Endothelial cell of hepatic sinusoid (primary cell): ENCODE data around the gene RARB.

Experiments used
- in situ Hi-C: cut with HindIII; loops from 2 replicates; pipeline ENCODE4 v1.10.0; 2017; ENCODE audit warnings: low sequenced_read_pairs

The RARB gene

DNA sequence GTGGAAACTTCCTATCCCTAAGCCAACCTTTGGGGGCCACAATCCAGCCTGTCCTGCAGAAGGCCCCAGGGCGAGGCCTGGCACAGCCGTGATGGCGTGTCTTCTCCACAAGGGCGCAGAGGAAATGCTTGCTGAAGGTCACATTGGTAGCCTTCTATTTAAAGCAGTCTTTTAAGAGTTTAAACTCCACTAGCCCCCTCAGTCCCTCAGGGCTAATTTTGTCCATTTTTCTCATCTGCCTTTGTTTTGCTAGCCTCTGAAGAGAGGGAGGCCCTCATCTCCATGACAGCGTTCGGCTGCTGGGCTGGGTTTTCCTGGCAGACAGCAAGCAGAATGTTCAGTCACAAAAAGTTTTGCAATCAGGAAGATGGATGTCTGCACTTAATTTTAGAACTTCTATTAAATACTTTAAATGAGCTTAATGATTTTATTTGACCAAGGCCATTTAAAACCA, 40.8 kb downstream of the RARB start:
- in situ Hi-C loops: no loop called here

DNA sequence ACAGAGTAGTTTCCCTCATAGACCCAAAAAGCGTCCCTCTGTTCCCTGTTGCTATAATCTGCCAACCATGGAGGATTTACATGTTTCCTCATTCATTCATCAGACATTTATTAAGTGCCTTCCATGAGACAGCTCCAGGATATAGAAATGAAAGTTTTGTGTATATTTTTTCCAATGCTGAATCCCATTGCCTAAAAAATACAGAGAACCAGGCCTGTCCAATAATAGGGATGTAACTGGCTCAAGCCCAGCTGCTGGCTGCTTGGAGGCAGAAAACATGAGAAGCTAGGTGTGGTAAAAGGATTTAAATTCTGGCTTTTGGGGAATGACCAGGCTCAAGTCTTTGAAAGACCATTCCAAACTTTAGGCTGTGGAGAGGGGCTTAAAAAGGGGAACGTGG, 41.5 kb downstream of the RARB start:
- in situ Hi-C loops: no loop called here

DNA sequence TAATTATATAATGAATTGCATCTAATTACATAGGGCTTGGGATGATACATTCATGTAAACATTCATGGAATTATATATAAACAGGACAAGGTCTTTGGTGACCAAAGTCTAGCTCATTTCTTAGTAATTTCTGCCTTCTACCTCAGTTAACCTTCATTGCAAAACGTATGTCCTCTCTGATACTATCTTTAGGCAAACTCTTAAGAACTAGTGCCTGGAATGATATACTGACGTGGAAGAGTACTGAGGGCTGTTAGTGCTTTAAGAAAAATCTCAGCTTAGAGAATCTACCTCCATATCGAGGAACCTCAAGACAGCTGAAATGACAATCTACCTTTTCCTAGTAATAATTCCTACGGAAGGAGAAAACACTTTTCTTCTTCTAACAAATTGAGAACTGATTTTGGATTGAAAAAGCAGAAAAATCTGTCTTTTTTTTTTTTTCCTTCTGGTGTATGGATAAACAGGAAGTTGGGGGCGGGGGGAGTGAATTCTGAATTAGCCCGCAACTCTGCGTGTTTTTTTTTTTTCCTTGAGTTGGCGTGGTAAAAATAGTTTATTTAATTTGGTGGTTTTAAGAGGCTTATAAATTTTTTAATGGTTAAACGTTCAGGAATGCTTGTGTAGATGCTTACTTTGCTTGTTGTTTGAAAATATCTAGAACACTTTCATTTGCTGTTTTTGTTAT, 43.2 kb downstream of the RARB start:
- in situ Hi-C loops: no loop called here

DNA sequence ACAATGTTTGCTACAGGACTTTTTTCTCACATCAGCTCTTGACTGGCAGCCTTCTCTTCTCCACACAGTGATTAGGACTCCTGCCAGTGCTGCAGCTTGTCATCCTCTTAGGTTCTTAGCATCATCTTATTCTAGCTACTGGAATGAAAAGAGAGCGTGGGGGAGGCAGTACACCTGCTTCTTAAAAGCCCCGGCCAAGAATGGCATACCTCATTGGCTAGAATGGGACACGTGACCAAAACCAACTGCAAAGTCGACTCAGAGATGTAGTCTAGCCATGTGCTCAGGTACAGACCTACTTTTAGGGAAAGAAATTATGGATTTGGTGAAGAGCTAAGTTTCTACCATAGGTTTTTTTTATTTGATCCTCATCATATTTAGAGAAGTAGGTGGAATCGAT, 44.1 kb downstream of the RARB start:
- in situ Hi-C loops: no loop called here

DNA sequence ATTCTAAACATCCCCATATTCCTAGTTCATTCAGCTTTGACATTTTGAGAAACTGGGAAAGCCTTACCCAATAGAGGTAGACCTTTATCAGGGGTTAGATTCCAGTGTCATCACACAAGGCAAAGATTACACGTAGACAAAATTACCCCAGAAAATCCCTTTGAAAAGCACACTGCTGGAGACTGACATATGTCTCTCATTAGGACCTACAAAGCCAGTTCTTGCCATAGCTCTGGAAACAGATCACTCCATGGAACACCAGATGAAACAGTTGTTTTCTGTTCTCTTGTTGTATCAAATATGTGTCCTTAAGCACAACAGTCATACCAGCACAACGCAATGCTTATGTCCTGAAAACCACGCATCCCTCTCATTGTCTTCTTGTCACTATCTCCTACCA, 44.7 kb downstream of the RARB start:
- in situ Hi-C loops: no loop called here

DNA sequence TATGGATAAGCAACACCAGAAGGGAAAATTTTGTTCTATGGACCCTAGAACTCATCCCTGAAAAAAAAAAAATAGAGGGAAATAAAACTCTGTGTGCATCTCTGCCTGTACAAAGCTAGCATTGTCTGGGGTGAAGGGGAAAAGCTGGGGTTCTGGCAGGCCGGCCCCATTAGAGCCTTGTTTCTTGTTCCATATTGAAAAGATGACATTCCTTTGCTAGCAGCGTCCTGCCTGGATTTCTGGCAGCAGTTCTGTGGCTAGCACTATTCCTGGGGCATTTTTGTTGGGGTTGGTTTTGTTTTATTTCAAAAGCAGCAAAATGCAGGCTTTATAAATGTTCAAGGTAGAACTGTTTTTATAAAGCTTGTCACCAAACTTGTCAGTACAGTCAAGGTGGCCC, 45.2 kb downstream of the RARB start:
- in situ Hi-C loops: no loop called here

DNA sequence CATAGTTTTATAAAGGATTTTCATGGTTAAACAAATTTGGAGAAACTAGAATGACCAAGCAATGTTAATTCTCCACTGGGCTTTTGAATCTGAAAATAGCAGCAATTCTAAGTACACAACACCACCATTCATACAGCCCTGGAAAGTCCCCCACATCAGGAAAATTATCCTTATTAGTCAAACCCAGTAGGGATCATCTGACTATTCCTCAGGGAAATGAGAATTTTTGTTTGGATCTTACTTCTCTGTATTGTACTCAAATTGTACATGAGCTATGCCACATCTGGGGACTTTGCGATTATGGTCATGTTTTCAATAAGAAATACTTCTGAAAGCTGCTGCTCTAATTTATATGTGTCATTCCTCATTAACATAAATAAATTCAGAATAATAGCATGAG, 46.0 kb downstream of the RARB start:
- in situ Hi-C loops: no loop called here

DNA sequence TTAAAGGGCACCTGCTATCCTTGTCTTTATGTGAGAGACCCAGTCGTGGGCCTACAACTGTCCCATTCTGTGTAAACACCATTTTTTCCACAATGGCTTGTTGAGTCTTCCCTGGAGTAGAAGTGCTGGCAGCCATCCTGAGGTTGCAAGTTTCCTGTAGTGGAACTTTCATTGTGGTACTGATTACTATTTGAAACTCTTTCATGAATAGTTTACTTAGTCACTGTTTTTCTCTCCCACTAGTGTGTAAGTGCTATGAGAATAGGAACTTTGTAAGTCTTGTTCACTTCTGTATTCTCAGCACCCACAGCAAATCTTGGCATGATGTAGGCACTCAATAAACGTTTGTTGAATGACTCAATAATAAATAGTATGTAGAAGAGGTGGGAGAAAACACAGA, 48.6 kb downstream of the RARB start:
- in situ Hi-C loops: no loop called here

DNA sequence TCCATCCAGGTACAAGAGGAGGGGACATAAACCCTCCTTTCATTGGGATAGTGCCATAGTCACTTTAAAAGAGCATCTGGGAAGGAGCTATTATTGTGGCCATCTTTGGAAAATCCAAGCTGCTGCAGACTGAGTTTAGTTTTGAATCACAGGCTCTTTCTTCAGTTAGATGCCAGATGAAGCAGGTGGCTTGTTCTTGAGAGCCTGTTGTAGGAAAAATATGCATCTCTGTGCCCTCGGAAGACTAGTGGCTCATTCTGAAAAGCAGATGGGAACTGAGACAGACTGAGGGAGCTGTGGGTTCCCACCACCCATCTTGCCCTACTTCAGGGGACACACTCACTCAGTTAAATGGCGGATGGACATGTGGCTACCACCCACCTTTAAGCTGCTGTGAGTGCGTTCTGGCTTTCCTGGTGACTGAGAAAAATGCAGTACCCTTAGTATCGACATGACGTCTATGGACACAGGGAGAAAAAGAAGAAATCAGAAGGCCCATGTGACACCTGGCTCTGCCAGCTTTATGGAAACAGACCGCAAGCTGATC, 50.2 kb downstream of the RARB start:
- in situ Hi-C loops: no loop called here

DNA sequence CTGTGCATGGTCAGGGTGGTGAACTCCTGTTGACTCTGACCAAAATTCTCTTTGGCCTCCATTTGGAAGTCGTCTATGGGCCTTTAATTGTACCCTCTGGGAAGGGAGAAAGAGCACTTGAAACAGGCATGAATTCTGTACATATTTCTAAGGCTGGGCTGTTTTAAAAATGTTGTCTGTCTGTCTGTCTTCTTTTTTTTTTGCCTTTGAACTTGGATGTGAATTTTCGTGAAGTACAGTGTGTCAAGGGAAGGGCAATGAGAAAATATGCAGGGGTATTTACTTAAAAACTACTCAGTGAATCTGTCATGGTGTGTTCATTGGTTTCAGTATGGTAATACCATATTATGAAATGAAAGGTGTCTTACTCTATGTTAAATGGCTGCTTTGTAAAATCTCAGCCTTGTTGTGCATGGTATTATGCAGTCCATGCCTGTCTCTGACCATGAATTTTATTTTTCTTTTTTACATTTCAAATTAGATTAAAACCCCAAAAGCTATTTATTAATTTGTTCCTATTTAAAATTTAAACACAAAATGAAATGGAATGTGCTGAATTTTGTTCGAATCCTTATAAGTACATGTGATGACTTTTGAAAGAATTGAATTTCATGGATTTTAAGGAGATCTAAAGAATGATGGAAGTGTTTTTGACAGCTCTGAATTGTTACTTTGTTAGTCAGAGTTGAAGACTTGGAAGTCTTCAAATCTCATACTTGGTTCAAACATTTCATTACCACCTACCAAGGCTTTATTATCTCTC, 51.1 kb downstream of the RARB start:
- in situ Hi-C loops: no loop called here

DNA sequence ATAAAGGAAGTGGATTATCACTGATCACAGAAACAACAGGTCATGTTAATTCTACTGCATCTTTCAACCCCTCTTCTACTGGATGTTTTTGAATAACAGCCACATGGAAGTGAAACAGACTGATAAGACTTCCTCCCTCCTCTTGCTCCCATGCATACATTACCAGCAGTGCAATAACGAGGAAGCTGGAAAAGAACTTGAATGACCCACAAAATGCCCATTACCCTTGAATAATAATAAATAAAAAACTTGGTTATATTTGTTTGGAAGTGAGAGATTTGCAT, 51.6 kb downstream of the RARB start:
- in situ Hi-C loops: no loop called here

DNA sequence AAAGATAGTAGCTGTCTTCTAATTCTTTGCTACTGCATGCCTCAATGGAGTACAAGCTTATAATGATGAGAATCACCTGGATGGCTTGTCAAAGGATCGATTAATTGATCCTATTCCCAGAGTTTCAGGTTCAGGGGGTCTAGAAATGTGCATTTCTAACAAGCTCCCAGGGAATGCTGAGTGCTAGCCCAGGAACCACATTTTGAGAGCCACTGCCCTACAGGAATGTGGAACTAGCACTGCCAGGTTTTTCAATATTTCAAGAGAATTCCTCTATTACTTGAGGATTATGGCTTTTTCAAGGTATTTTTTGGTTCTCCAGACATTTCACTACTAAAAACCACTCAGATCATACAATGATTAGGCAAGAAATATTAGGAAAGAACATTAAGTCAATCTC, 52.7 kb downstream of the RARB start:
- in situ Hi-C loops: no loop called here

DNA sequence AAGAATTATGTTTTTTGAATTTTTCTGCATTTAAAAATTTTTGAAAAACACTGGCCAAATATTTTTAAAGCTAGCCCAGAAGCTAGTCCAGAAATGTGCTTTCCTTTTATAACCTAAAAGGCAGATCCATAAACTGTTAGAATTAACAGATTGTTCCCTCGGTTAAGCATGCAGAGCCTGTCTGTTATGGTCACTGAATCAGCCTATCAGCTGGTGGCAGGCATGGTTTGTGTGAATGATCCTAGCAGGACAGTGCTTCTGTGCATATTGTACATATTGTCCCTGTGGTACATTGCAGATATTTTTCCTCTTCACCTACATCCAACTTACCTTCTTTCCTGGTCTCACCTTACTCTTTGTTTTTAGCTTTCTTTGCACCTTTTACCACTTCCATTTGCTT, 53.3 kb downstream of the RARB start:
- in situ Hi-C loops: no loop called here

DNA sequence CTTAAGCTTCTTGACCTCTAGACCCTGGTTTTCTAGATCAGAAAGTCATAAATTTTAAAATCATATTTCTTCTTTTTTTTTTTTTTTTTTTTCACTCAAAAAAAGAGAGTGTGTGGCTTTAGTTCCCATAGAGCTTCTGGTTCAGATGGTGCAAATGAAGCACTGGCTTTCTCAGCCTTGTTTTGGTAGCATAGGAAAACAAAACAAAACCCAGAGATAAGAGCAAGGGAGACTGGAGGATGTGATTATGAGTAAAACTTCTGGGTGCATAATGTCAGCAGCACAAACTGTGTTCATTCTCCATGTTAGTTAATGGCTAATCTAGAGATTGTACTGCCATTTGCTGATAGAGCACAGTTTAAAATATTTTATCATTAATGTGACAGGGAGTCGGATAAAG, 55.4 kb downstream of the RARB start:
- in situ Hi-C loops: no loop called here

DNA sequence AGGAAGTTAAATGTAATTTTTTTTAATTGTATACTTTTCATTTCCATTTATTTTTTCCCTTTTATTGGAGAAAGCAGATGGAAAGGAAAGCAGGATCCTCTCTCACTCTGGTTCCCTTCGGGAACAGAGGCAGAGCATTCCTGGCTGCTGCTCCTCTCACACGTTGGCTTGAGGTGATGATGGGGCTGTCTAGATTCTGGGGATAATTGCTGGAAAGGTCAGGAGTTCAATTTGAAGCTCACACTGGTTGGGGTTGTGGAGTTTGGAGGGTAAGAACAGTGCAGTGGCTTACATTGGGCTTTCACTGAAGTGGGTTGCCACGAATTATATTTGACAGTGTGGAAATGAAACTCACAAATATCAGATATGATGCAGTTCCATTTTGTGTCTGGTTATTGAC, 57.6 kb downstream of the RARB start:
- in situ Hi-C loops: no loop called here

DNA sequence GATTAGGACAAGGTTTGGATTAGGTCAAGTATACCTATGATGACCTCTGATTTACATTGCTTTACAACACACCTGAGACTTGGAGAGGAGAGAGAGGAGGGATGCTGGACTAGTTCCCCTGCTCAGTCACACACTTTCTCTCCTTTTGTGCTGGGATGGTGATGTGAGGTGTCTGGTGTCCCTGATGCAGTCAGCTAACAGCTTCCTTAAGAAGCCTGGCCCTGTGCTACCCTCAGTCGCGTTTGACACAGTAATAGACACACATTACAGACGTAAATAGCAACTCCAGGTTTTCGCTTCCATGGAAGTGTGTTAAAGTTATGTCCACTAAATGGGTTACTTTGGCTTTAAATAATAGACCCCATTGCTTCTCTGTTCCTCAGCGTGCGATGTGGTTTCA, 58.9 kb downstream of the RARB start:
- in situ Hi-C loops: no loop called here

DNA sequence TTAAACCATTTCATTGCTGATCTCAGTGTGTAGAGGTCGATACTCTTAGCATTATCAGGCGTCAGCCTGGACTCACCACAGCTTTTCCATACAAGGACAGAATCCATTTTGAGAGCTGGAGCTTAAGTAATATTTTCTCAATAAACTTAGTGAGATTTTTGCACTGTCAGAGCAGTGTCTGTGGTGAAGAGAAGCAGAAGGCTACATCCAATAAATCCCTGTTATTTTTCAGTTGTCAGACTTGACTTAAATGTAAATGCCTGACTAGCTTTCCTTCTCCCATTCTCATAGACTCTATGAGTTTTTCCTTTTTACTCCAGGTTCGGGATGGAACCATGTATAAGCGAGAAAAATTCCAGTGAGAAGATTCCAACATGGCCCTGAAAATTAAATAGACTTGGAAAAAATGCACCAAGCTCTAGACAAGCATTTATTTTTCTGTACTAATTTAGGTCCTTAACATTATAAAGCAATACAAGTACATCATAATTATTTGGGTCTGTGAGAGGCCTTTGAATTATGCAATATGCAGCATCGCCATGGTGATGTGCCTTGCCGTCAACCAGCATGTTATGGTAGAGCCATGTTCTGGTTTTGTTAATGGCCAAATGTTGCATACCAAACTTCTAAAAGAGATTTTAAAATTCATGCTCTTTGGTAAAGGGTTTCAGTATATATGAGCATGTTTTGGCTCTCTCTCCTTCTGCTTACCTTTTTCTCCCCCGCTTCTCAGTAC, 62.0 kb downstream of the RARB start:
- in situ Hi-C loops: no loop called here

DNA sequence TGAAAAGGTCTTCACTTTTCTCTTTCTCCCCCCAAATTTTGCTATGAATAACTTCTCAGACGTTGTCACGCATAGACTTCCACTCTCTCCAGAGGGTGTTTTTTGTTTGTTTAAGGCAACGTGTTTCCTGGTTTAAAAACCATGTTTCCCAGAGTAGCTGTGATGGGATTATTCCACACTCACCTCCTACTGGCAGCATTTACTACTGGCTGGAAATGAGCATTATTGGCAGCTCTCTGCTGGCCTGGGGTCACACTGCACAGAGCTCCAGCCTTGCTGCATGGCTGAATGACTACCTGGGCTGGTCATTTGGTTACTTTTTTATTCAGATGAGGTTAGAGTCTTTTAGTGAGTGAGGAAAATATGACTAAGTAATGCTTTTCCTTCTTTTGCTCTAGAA, 65.2 kb downstream of the RARB start:
- in situ Hi-C loops: no loop called here

DNA sequence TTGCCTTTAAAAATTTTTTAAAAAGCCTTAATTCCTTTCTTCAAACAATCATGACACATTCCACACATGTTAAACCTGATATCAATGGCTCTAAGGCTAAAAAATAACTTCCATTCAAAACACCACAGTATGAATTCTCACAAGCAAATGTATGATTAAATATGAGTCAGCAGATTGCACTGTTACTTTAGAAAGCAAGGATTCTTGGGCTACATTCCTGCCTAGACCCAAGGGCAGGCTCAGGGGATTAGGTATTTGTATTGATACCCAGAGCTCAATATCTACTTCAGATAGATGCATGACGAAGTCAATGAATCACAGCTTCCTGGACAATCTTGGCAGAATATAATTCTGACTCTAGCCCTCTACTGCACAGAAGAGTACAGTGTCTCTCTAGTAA, 65.7 kb downstream of the RARB start:
- in situ Hi-C loops: no loop called here

DNA sequence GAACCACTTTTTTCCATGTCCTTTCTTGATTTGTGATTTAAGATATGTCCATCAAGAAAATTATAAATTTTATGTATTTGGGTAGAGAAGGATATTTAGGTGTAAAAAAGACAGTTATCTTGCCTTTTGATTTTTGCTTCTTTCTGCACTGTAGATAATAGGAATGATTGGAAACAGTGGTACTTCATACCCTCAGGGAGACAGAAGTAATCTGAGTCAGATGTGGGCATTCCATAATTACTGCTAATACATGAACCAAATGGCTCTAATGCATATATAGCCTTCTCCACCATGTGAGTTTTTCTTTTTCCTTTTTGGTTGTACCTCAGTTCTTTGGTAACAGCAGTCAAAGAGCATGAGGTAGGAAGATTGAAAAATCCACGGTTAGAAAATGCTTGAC, 67.2 kb downstream of the RARB start:
- in situ Hi-C loops: loop anchor here (5.0 kb wide), 1 partner anchor 92 kb away; no protein-coding TSS in a partner anchor

DNA sequence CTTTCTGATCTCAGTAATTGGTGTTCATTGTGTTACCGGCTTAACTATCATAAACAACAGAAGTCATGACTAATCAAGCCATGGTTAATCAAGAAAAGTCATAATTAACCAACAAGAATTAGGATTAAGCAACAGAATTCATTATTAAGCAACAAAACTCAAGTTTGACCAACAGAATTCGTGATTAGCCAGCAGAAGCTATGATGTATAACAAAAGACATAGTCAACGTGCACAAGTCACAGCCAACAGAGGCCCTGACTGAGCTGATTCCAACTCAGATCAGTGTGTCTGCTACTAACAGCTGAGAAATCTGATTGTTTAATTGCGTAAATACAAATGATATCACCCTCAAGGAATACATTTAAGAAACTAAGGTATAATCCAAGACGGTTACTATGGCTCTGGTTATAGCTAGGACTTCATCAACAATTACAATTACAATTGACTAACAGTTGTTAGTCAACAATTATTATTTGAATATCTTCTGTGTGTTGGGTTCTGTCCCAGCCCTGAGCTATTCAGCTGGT, 67.7 kb downstream of the RARB start:
- in situ Hi-C loops: loop anchor here (5.0 kb wide), 1 partner anchor 92 kb away; no protein-coding TSS in a partner anchor
